GM19025 (cell line): Measurements from ENCODE around the gene ARHGEF11.

Experiments used
- ATAC-seq: cut with Tn5 transposase; IDR thresholded peaks from one replicate; pipeline ENCODE4 v1.9.1; 2021; ENCODE audit warnings: mild to moderate bottlenecking, low read depth, moderate library complexity; ENCODE audit not compliant: unreplicated experiment

ARHGEF11 gene

GRCh38 chr1:156898971-156899664 is 146.4 kb downstream of the ARHGEF11 start:
- no peak for ATAC-seq

- no peak for ATAC-seq
These were observed 147.4 kb downstream of the ARHGEF11 start for GRCh38 chr1:156898161-156898566.

- no peak for ATAC-seq
These were observed 148.3 kb downstream of the ARHGEF11 start for GRCh38 chr1:156897078-156897825.

GRCh38 chr1:156896490-156897033 is 149.0 kb downstream of the ARHGEF11 start:
- ATAC-seq, result no peak

GRCh38 chr1:156895927-156896326 is 149.6 kb downstream of the ARHGEF11 start:
- no peak for ATAC-seq

- no peak for ATAC-seq
These were observed 150.1 kb downstream of the ARHGEF11 start for GRCh38 chr1:156895455-156895812.

- ATAC-seq, result no peak
These were observed 150.7 kb downstream of the ARHGEF11 start for GRCh38 chr1:156894711-156895454.

GRCh38 chr1:156894001-156894400 is 151.5 kb downstream of the ARHGEF11 start:
- no peak for ATAC-seq

GRCh38 chr1:156893048-156893953 is 152.2 kb downstream of the ARHGEF11 start, which contains the start of gene PEAR1:
Gene PEAR1 (plus strand): TSS chr1:156893718. CDS start chr1:156903927, 10,209 bp downstream.
- ATAC-seq, result no peak

- ATAC-seq, result no peak
These were observed 153.1 kb downstream of the ARHGEF11 start for GRCh38 chr1:156892190-156893047.

- ATAC-seq, result no peak
These were observed 155.6 kb downstream of the ARHGEF11 start for GRCh38 chr1:156889802-156890580.

GRCh38 chr1:156887734-156888133 is 157.8 kb downstream of the ARHGEF11 start:
- ATAC-seq, result no peak

GRCh38 chr1:156887317-156887716 is 158.2 kb downstream of the ARHGEF11 start:
- no peak for ATAC-seq

GRCh38 chr1:156886583-156887281 is 158.8 kb downstream of the ARHGEF11 start:
- no peak for ATAC-seq

- no peak for ATAC-seq
These were observed 159.6 kb downstream of the ARHGEF11 start for GRCh38 chr1:156885880-156886355.

GRCh38 chr1:156885314-156885713 is 160.2 kb downstream of the ARHGEF11 start:
- no peak for ATAC-seq
